ENCODE results near the gene AKR1C8. TPM values are rescaled to one million over a fixed set of nuclear protein-coding genes. Genes with fewer than 3 reads are reported as not detected.

Gene AKR1C8
- total and polyA plus RNA-seq, 2 donors (not counting 1 experiment from before 2014, with no cell fraction given), result not detected

DNA sequence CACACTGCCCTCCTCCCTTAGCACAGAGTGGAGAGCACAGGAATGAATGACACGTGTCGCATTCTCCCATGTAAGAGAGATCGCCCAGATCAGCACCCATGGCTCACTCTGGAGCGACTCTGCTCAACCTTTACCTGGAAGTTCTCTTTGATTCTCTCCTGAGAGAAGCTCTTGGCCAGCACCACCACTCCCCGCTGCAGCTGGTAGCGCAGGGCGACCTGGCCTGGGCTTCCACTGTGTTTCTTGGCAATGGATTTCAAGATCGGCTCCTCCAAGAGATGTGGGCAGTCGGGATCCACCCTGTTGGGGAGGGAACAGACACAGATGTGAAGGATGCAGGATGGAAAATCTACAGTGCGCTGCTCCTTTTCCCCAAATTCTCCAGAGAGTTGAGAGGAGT, 27.4 kb downstream of the AKR1C8 start:
- no peak overlapping the region for H3K4me2 ChIP-seq (replicated peaks; ENCODE audit: low read depth, low read length, poor library complexity, severe bottlenecking)
- H3K4me1 ChIP-seq (ENCODE audit: control insufficient read depth in 2 of 2, insufficient read depth in 2 of 2, low read length in 2 of 2), result no peaks in the 10 kb centered on the region
- Mint-ChIP-seq H3K27ac (no peak overlapping the region), H3K9me3 (ENCODE audit: insufficient read depth) (no peaks in the 10 kb centered on the region), H3K4me1 (no peaks in the 10 kb centered on the region), H3K27me3 (no peaks in the 10 kb centered on the region), H3K4me3 (no peak overlapping the region)
- peaks cover 0 to 6% (median 0%) of the 10 kb centered on the region in 3 donors for H3K9me3 ChIP-seq (ENCODE audit: control extremely low read depth in 1 of 3, control insufficient read depth in 2 of 3, insufficient read depth in 1 of 3, low read length in 2 of 3)
- H4K20me1 ChIP-seq (ENCODE audit: control insufficient read depth, insufficient read depth, low read length, poor library complexity, severe bottlenecking), result no peaks in the 10 kb centered on the region
- no peaks in the 10 kb centered on the region for H3K27me3 ChIP-seq (replicated peaks in 1 of 4; ENCODE audit: control extremely low read depth in 1 of 4, control insufficient read depth in 3 of 4, insufficient read depth in 4 of 4, low read length in 3 of 4)
- intact Hi-C loops (cut with micrococcal nuclease), result no loop called here
- no peak for TF ChIP-seq EZH2 (IDR thresholded peaks at IDR 0.05; ENCODE audit: borderline replicate concordance, insufficient read depth, low read depth, low read length, poor library complexity, severe bottlenecking)
- TF ChIP-seq, protein P1, sequence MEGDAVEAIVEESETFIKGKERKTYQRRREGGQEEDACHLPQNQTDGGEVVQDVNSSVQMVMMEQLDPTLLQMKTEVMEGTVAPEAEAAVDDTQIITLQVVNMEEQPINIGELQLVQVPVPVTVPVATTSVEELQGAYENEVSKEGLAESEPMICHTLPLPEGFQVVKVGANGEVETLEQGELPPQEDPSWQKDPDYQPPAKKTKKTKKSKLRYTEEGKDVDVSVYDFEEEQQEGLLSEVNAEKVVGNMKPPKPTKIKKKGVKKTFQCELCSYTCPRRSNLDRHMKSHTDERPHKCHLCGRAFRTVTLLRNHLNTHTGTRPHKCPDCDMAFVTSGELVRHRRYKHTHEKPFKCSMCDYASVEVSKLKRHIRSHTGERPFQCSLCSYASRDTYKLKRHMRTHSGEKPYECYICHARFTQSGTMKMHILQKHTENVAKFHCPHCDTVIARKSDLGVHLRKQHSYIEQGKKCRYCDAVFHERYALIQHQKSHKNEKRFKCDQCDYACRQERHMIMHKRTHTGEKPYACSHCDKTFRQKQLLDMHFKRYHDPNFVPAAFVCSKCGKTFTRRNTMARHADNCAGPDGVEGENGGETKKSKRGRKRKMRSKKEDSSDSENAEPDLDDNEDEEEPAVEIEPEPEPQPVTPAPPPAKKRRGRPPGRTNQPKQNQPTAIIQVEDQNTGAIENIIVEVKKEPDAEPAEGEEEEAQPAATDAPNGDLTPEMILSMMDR (IDR thresholded peaks at IDR 0.05), result no peak
- 88% methylated on average over 9 of the region's 10 CpGs for WGBS (ENCODE audit: insufficient coverage)
- no peak overlapping the region for H3K9ac ChIP-seq (ENCODE audit: low read length)
- no peak for ATAC-seq (ENCODE audit: low read depth)
- ChIA-PET CTCF (no interaction called here), POLR2A (no interaction called here)
- H3K79me2 ChIP-seq (ENCODE audit: control insufficient read depth, insufficient read depth, low read length), result no peaks in the 10 kb centered on the region
- no peak overlapping the region for H3K27ac ChIP-seq (ENCODE audit: low read length in 2 of 2)
- no peaks in the 10 kb centered on the region for H3K36me3 ChIP-seq (replicated peaks in 1 of 2; ENCODE audit: control extremely low read depth in 1 of 2, control insufficient read depth in 1 of 2, extremely low read depth in 1 of 2, insufficient read depth in 2 of 2, low read length in 1 of 2)
- H3K4me3 ChIP-seq (ENCODE audit: control extremely low read depth in 1 of 5, extremely low read depth in 1 of 5, insufficient read depth in 1 of 5, low read depth in 2 of 5, low read length in 4 of 5), result no peak overlapping the region
- no peak for DNase-seq
- no peak overlapping the region for H2AFZ ChIP-seq (ENCODE audit: insufficient read depth, low read depth, low read length, poor library complexity, severe bottlenecking)

DNA sequence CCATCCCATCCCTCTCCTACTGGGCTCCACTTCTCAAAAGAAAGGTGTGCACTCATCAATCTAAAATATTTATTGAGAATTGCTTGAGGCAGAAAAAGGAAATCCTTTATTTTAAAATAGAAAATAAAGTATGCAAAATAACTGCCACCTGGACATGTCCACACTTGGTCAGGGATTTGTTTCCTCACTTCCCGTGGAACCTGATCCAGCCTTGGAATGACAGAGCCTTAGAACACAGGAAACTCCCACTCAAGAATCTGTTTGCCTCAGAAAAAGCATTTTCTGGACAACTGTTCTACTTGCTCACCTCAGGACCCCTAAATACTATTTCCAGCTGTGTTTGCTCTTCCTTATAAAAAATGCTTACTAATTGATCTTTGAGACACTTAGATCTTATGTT, 29.0 kb downstream of the AKR1C8 start:
- ChIA-PET CTCF (no interaction called here), POLR2A (no interaction called here)
- no peaks in the 10 kb centered on the region for H3K4me1 ChIP-seq (ENCODE audit: control insufficient read depth in 2 of 2, insufficient read depth in 2 of 2, low read length in 2 of 2)
- WGBS (ENCODE audit: insufficient coverage), result 78% methylated on average over 1 of the region's 1 CpG
- no peaks in the 10 kb centered on the region for H3K79me2 ChIP-seq (ENCODE audit: control insufficient read depth, insufficient read depth, low read length)
- no peaks in the 10 kb centered on the region for H3K27me3 Mint-ChIP-seq
- H3K9ac ChIP-seq (ENCODE audit: low read length), result no peak overlapping the region
- TF ChIP-seq EZH2 (IDR thresholded peaks at IDR 0.05; ENCODE audit: borderline replicate concordance, insufficient read depth, low read depth, low read length, poor library complexity, severe bottlenecking), result no peak
- TF ChIP-seq, protein P1 (IDR thresholded peaks at IDR 0.05), result no peak
- H3K27ac Mint-ChIP-seq, result no peak overlapping the region
- no peak overlapping the region for H3K4me3 Mint-ChIP-seq
- no peaks in the 10 kb centered on the region for H4K20me1 ChIP-seq (ENCODE audit: control insufficient read depth, insufficient read depth, low read length, poor library complexity, severe bottlenecking)
- H3K4me3 ChIP-seq (ENCODE audit: control extremely low read depth in 1 of 5, extremely low read depth in 1 of 5, insufficient read depth in 1 of 5, low read depth in 2 of 5, low read length in 4 of 5), result no peak overlapping the region
- H3K27ac ChIP-seq (ENCODE audit: low read length in 2 of 2), result no peak overlapping the region
- DNase-seq, result no peak
- H3K9me3 Mint-ChIP-seq (ENCODE audit: insufficient read depth), result no peaks in the 10 kb centered on the region
- peaks cover 0 to 4% (median 0%) of the 10 kb centered on the region in 3 donors for H3K9me3 ChIP-seq (ENCODE audit: control extremely low read depth in 1 of 3, control insufficient read depth in 2 of 3, insufficient read depth in 1 of 3, low read length in 2 of 3)
- no peaks in the 10 kb centered on the region for H3K36me3 ChIP-seq (replicated peaks in 1 of 2; ENCODE audit: control extremely low read depth in 1 of 2, control insufficient read depth in 1 of 2, extremely low read depth in 1 of 2, insufficient read depth in 2 of 2, low read length in 1 of 2)
- no peak for ATAC-seq (ENCODE audit: low read depth)
- no peak overlapping the region for H3K4me2 ChIP-seq (replicated peaks; ENCODE audit: low read depth, low read length, poor library complexity, severe bottlenecking)
- intact Hi-C loops (cut with micrococcal nuclease), result no loop called here
- no peaks in the 10 kb centered on the region for H3K27me3 ChIP-seq (replicated peaks in 1 of 4; ENCODE audit: control extremely low read depth in 1 of 4, control insufficient read depth in 3 of 4, insufficient read depth in 4 of 4, low read length in 3 of 4)
- no peak overlapping the region for H2AFZ ChIP-seq (ENCODE audit: insufficient read depth, low read depth, low read length, poor library complexity, severe bottlenecking)
- no peaks in the 10 kb centered on the region for H3K4me1 Mint-ChIP-seq

Data from B cell (primary cell).